ENCODE measurements around the gene ATG13.

DNA sequence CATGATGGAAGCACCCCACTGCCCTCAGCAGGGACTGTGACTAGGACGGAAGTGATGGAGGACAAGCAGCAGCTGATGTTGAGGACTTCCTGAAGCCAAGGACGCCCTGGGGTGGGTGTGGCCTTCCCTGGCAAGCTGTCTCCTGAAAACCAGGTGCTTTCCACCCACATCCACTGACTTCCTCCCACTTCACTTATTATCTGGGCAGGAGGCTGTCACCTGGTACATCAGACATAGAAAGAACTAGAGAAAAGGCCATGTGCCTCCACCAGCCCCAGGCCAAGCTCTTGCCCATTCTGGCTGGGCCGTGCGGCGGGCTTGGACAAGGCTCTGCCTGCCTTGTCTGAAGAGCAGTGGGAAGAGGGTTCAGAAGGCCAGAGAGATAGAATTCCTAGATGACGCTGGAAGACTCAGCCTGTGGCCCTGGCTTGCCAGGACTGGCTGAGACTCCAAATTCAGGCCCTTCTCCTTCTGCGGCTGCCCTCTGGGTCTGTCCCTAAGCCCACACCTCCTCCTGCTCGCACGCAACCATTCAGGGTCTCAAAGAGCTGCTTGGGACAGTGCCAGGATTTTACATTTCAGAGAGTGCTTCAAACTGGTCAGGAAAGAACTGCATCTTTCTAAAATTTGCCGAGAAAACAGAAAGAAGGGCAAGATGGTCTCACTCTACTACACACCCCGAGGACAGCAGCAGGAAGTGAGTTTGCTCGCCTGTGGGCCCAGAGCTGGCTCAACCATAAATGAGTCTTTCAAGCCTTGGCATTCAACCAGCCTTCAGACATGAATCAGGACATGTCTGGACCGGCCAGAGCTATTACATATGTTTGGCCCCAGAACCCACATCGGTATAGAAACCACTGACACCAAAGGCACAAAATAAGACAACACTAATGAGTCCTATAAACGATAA, 69.8 kb downstream of the ATG13 start:
- TF ChIP-seq, protein P1, sequence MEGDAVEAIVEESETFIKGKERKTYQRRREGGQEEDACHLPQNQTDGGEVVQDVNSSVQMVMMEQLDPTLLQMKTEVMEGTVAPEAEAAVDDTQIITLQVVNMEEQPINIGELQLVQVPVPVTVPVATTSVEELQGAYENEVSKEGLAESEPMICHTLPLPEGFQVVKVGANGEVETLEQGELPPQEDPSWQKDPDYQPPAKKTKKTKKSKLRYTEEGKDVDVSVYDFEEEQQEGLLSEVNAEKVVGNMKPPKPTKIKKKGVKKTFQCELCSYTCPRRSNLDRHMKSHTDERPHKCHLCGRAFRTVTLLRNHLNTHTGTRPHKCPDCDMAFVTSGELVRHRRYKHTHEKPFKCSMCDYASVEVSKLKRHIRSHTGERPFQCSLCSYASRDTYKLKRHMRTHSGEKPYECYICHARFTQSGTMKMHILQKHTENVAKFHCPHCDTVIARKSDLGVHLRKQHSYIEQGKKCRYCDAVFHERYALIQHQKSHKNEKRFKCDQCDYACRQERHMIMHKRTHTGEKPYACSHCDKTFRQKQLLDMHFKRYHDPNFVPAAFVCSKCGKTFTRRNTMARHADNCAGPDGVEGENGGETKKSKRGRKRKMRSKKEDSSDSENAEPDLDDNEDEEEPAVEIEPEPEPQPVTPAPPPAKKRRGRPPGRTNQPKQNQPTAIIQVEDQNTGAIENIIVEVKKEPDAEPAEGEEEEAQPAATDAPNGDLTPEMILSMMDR (IDR thresholded peaks at IDR 0.05; ENCODE audit: low read length), result no peak
- TF ChIP-seq EZH2 (IDR thresholded peaks at IDR 0.05; ENCODE audit: borderline replicate concordance, low read length), result no peak

Measured in OCI-LY1 (cell line).